Measurements from ENCODE around the gene AKAP6. TPM values are rescaled to one million over a fixed set of nuclear protein-coding genes. Genes with fewer than 3 reads are reported as not detected.

Gene AKAP6
- total RNA-seq, 6 experiments from 2014 or later, result 1.7 to 9.6 (median 4.3) TPM

- no peaks in the 10 kb centered on the region for H3K9me3 ChIP-seq
- ATAC-seq (no peak), DNase-seq (no peak)
- no peaks in the 10 kb centered on the region for H3K27me3 ChIP-seq
- H3K36me3 ChIP-seq, result no peaks in the 10 kb centered on the region
- WGBS (ENCODE audit: insufficient coverage, low coverage, low lambda C conversion rate, missing lambda C conversion rate), result 79% methylated on average over 3 of the region's 3 CpGs
- intact Hi-C loops (cut with DNase I), result no loop called here
- H3K4me1 ChIP-seq, result no peaks in the 10 kb centered on the region
- no peak overlapping the region for H3K27ac ChIP-seq
- TF ChIP-seq CTCF (IDR thresholded peaks at IDR 0.05) (no peak), POLR2A (IDR thresholded peaks at IDR 0.05) (no peak)
- no peak overlapping the region for H3K4me3 ChIP-seq
These were observed 367.4 kb downstream of the AKAP6 start for GRCh38 chr14:32696325-32697091.

GRCh38 chr14:32697114-32697513, 368.0 kb downstream of the AKAP6 start:
- ATAC-seq (no peak), DNase-seq (no peak)
- TF ChIP-seq POLR2A (IDR thresholded peaks at IDR 0.05) (no peak), CTCF (IDR thresholded peaks at IDR 0.05) (no peak)
- H3K36me3 ChIP-seq, result no peaks in the 10 kb centered on the region
- no peak overlapping the region for H3K27ac ChIP-seq
- H3K9me3 ChIP-seq, result no peaks in the 10 kb centered on the region
- H3K27me3 ChIP-seq, result no peaks in the 10 kb centered on the region
- 76% methylated on average over 2 of the region's 2 CpGs for WGBS (ENCODE audit: insufficient coverage, low coverage, low lambda C conversion rate, missing lambda C conversion rate)
- H3K4me3 ChIP-seq, result no peak overlapping the region
- H3K4me1 ChIP-seq, result no peaks in the 10 kb centered on the region
- intact Hi-C loops (cut with DNase I), result no loop called here

- no peak overlapping the region for H3K27ac ChIP-seq
- intact Hi-C loops (cut with DNase I), result no loop called here
- no peak overlapping the region for H3K4me3 ChIP-seq
- H3K36me3 ChIP-seq, result no peaks in the 10 kb centered on the region
- 64% methylated on average over 1 of the region's 1 CpG for WGBS (ENCODE audit: insufficient coverage, low coverage, low lambda C conversion rate, missing lambda C conversion rate)
- DNase-seq (no peak), ATAC-seq (no peak)
- no peaks in the 10 kb centered on the region for H3K4me1 ChIP-seq
- TF ChIP-seq CTCF (IDR thresholded peaks at IDR 0.05) (no peak), POLR2A (IDR thresholded peaks at IDR 0.05) (no peak)
- no peaks in the 10 kb centered on the region for H3K9me3 ChIP-seq
- H3K27me3 ChIP-seq, result no peaks in the 10 kb centered on the region
These were observed 368.6 kb downstream of the AKAP6 start for GRCh38 chr14:32697704-32698103.

GRCh38 chr14:32698831-32699230, 369.7 kb downstream of the AKAP6 start:
- WGBS (ENCODE audit: insufficient coverage, low coverage, low lambda C conversion rate, missing lambda C conversion rate), result 93% methylated on average over 2 of the region's 2 CpGs
- no peaks in the 10 kb centered on the region for H3K9me3 ChIP-seq
- H3K4me3 ChIP-seq, result no peak overlapping the region
- TF ChIP-seq CTCF (IDR thresholded peaks at IDR 0.05) (no peak), POLR2A (IDR thresholded peaks at IDR 0.05) (no peak)
- intact Hi-C loops (cut with DNase I), result no loop called here
- no peaks in the 10 kb centered on the region for H3K4me1 ChIP-seq
- no peak for DNase-seq
- H3K36me3 ChIP-seq, result no peaks in the 10 kb centered on the region
- H3K27ac ChIP-seq, result no peak overlapping the region
- ATAC-seq, result no peak
- no peaks in the 10 kb centered on the region for H3K27me3 ChIP-seq

Data from right lobe of liver (tissue), 6 donors.